Skeletal muscle cell (primary cell): Measurements from ENCODE around the gene ZNF791.
"Not testable (repeated sequence)": the region's sequence is repeated elsewhere in the genome, so short reads cannot be mapped to it uniquely, and the experiment has no call there.

Experiments
- DNase-seq: peaks from one replicate; pipeline ENCODE4 v3.0.0-alpha.2; 2010; ENCODE audit warnings: low read depth
- H3K4me3 ChIP-seq: 2 replicates; pipeline ENCODE4 v1.5.1; 2011; ENCODE audit warnings: low read depth, mild to moderate bottlenecking, control low read depth, low read length, moderate library complexity

The ZNF791 gene

GRCh38 chr19:12664406-12665280 lies 53.9 kb downstream of the ZNF791 start:
- no peak overlapping the region for H3K4me3 ChIP-seq
- DNase-seq: no peak

- no peak overlapping the region for H3K4me3 ChIP-seq
- DNase-seq: no peak
Measured at GRCh38 chr19:12665281-12665573, 54.5 kb downstream of the ZNF791 start.

GRCh38 chr19:12665671-12666264 lies 55.0 kb downstream of the ZNF791 start:
- DNase-seq: no peak
- peak overlapping the region; percentile 88 for H3K4me3 ChIP-seq

- H3K4me3 ChIP-seq: peak within 1 kb of the TSS; percentile 88
- DNase-seq: no peak
Measured at GRCh38 chr19:12666265-12667048, 55.7 kb downstream of the ZNF791 start, which contains the start of the genes MAN2B1 and WDR83. TSS of gene MAN2B1 (minus strand) at chr19:12666742. CDS start at chr19:12666701, 41 bp downstream. TSS of gene WDR83 (plus strand) at chr19:12666807. CDS start at chr19:12669791, 2,984 bp downstream.

GRCh38 chr19:12667731-12668302 lies 57.1 kb downstream of the ZNF791 start:
- no peak for DNase-seq
- H3K4me3 ChIP-seq: no peak overlapping the region

GRCh38 chr19:12668346-12668745 lies 57.6 kb downstream of the ZNF791 start:
- DNase-seq: no peak

GRCh38 chr19:12668932-12669269 lies 58.2 kb downstream of the ZNF791 start:
- no peak for DNase-seq
- peak overlapping the region; percentile 82 for H3K4me3 ChIP-seq

More at GRCh38 chr19:12668346-12668745, 57.6 kb downstream of the ZNF791 start:
- peak overlapping the region; percentile 82 for H3K4me3 ChIP-seq

- H3K4me3 ChIP-seq: peak overlapping the region; percentile 82
- DNase-seq: peak; percentile 57
Measured at GRCh38 chr19:12669270-12670158, 58.8 kb downstream of the ZNF791 start.

GRCh38 chr19:12670159-12670928 lies 59.6 kb downstream of the ZNF791 start:
- peak overlapping the region; percentile 82 for H3K4me3 ChIP-seq
- no peak for DNase-seq

GRCh38 chr19:12672744-12673143 lies 62.0 kb downstream of the ZNF791 start:
- no peak for DNase-seq
- no peak overlapping the region for H3K4me3 ChIP-seq

GRCh38 chr19:12675399-12675798 lies 64.7 kb downstream of the ZNF791 start:
- DNase-seq: no peak
- no peak overlapping the region for H3K4me3 ChIP-seq

GRCh38 chr19:12675940-12676339 lies 65.2 kb downstream of the ZNF791 start:
- DNase-seq: no peak

GRCh38 chr19:12676384-12676792 lies 65.7 kb downstream of the ZNF791 start:
- no peak for DNase-seq
- H3K4me3 ChIP-seq: no peak overlapping the region

More at GRCh38 chr19:12675940-12676339, 65.2 kb downstream of the ZNF791 start:
- H3K4me3 ChIP-seq: no peak overlapping the region

- DNase-seq: no peak
- H3K4me3 ChIP-seq: no peak overlapping the region
Measured at GRCh38 chr19:12676928-12677327, 66.2 kb downstream of the ZNF791 start.

- not testable (repeated sequence) for H3K4me3 ChIP-seq, DNase-seq
Measured at GRCh38 chr19:12678039-12678438, 67.3 kb downstream of the ZNF791 start.

- H3K4me3 ChIP-seq: no peak overlapping the region
- no peak for DNase-seq
Measured at GRCh38 chr19:12680034-12680433, 69.3 kb downstream of the ZNF791 start.

- peak; percentile 91 for DNase-seq
- peak within 1 kb of the TSS; percentile 97 for H3K4me3 ChIP-seq
Measured at GRCh38 chr19:12681074-12681987, 70.6 kb downstream of the ZNF791 start, which contains the start of gene DHPS. TSS of gene DHPS (minus strand) at chr19:12681880. CDS start at chr19:12681766, 114 bp downstream.
